Mononuclear cell (primary cell): Measurements from ENCODE around the gene GAS7. TPM values are rescaled to one million over a fixed set of nuclear protein-coding genes. Genes with fewer than 3 reads are reported as not detected.

Source experiments
- H3K27me3 ChIP-seq: 2 replicates; pipeline ENCODE4 v1.6.0; 2011; ENCODE audit warnings: low read length, control low read depth; ENCODE audit not compliant: insufficient read depth
- H3K4me1 ChIP-seq: 2 replicates; pipeline ENCODE4 v1.5.1; 2011; ENCODE audit warnings: mild to moderate bottlenecking, low read length, control low read depth; ENCODE audit not compliant: insufficient read depth
- H3K4me3 ChIP-seq: 2 replicates; pipeline ENCODE4 v1.5.1; 2011; ENCODE audit warnings: mild to moderate bottlenecking, low read length, moderate library complexity
- H3K9me3 ChIP-seq: 2 replicates; pipeline ENCODE4 v1.5.1; 2011; ENCODE audit warnings: low read depth, mild to moderate bottlenecking, control low read depth, low read length
- total RNA-seq: library from RNA; depleted of rRNA; stranded (reverse); fragments of >200 nt; gene quantifications from one replicate; pipeline ENCODE4 v1.2.3, GENCODE V29; 2012

The GAS7 gene
- total RNA-seq, 1 donor = 38.4 TPM

DNA sequence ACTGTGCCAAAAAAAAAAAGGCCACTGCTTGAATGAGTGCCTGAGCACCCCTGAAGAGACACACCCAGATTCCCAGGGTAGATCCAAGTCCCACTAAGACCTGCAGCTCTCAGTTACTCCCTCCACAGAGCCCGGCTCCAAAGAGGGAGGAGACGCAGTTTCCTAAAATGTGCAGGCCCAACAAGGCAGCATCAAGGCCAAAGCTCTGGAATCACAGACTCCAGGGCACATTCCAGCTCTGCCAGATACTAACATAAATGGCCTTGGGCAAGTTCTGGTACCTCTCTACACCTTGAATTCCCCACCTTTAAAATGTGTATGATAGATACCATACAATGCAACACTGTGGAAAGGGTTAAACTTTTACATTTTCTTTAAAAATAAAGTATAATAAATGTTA is 57.0 kb downstream of the GAS7 start:
- no peak overlapping the region for H3K4me3 ChIP-seq
- H3K4me1 ChIP-seq = peaks cover 31% of the 10 kb centered on the region
- H3K27me3 ChIP-seq = no peaks in the 10 kb centered on the region
- H3K9me3 ChIP-seq = no peaks in the 10 kb centered on the region

- Histone ChIP-seq H3K27me3 (no peaks in the 10 kb centered on the region), H3K9me3 (no peaks in the 10 kb centered on the region), H3K4me3 (no peak overlapping the region), H3K4me1 (peaks cover 32% of the 10 kb centered on the region)
Observed at GRCh38 chr17:10139577-10139976, 58.8 kb downstream of the GAS7 start.

- H3K27me3 ChIP-seq = no peaks in the 10 kb centered on the region
- no peaks in the 10 kb centered on the region for H3K9me3 ChIP-seq
- H3K4me1 ChIP-seq = peaks cover 26% of the 10 kb centered on the region
- H3K4me3 ChIP-seq = no peak overlapping the region
Observed at GRCh38 chr17:10136258-10136981, 62.0 kb downstream of the GAS7 start.

DNA sequence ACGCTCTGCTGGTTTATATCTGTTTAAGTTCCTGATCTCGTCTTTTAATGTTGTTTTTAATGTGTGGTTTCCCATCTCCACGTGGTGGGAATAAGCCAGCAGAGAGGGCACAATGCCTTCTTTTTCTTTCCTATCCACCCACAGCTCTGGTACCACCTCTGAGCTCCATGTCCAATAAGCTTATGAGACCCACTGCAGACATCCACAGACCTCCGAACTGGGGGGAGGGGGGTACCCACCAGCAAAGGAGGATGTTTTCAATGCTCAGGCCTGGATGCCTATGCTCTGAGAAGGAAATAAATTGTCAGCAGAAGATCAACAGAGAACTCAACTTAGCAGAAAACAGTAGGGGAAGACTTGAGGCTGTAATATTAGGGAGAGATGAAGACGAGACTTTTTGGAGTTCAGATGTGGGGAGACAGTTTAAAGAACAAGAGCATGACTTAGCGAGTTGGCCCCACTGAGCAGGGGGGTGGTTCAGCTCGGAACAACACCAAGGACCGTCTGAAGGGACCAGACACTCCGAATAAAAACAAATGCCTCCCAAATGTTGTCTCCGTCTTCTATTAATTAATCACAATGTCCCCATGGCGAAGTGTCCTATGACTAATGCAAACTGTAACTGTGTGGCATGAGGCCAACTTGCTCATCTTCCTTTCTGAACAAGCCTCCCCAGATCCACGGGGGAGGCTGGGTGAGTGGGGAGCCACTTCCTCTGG is 62.7 kb downstream of the GAS7 start:
- H3K4me1 ChIP-seq = peaks cover 32% of the 10 kb centered on the region
- H3K4me3 ChIP-seq = no peak overlapping the region
- no peaks in the 10 kb centered on the region for H3K9me3 ChIP-seq
- H3K27me3 ChIP-seq = no peaks in the 10 kb centered on the region

DNA sequence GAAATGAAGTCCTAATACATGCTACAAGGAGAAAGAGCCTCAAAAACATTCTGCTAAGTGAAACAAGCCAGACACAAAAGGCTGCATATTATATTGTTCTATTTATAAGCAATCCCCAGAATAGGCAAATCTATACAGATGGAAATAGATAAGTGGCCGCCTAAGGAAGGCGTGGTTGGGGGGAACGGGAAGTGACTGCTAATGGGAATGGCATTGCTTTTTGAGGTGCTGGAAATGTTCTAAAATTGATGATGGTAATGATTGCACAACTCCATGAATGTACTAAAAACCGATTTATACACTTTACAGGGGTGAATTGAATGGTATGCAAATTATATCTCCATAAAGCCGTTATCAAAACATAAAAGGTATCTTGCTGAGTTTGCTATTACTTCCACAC is 67.7 kb downstream of the GAS7 start:
- no peaks in the 10 kb centered on the region for H3K27me3 ChIP-seq
- H3K9me3 ChIP-seq = no peaks in the 10 kb centered on the region
- no peak overlapping the region for H3K4me3 ChIP-seq
- H3K4me1 ChIP-seq = peaks cover 52% of the 10 kb centered on the region

DNA sequence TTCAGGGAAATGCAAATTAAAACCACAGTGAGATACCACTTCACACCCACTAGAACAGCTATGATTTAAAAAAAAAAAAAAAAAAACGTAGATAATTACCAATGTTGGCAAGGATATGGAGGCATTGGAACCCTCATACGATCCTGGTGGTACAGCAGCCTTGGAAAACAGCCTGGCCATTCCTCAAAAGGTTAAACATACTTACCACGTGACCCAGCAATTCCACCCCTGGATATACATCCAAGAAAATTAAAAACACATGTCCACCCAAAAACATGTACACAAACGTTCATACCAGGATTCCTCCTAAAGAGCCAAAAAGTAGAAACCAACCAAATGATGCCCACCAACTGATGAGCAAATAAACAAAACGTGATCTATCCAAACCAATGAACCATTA is 68.1 kb downstream of the GAS7 start:
- Histone ChIP-seq H3K4me1 (peaks cover 48% of the 10 kb centered on the region), H3K9me3 (no peaks in the 10 kb centered on the region), H3K27me3 (no peaks in the 10 kb centered on the region), H3K4me3 (no peak overlapping the region)

GRCh38 chr17:10127819-10128425 is 70.5 kb downstream of the GAS7 start:
- H3K4me1 ChIP-seq = peaks cover 49% of the 10 kb centered on the region
- no peaks in the 10 kb centered on the region for H3K9me3 ChIP-seq
- H3K4me3 ChIP-seq = no peak overlapping the region
- H3K27me3 ChIP-seq = no peaks in the 10 kb centered on the region

DNA sequence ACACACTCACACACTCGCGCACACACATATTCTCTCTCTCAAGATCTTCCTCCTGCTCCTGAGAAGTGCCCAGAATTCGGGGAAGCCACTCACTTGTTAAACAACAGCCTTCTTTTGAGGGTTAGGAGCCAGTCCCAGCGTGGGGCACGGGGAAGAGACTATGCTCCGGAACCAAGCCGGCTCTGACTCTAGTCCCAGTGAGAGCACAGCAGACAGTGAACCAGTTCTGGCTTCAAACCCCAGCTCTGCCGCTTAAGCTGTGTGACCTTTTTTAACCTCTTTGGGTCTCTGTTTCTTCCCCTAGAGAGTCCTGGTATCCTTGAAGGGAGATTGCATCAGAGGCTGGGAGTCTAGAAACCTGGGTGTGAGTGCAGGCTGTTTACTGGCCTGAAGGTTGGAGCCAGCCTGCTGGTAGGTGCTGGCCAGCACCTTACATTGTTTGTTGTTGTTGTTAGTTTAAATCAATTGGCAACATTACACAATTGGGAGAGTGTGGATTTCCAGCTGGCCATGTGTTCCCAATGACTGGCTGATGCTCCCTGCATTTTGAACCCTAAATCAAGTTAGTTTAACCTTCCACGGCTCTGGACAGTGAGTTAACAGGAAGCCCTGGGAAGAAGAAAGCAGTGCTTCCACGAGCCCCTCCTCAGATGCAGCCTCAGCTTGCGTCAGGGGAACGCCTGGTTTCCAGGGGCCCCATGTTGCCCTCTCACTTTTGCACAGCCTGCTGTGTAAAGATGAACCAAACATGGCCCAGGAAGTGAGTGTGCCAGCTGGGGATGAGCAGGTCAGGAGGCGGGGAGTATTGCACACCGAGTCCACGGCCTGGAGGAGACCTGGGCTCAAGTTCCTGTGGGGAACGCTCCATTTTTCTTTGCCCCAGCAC is 71.5 kb downstream of the GAS7 start:
- peaks cover 60% of the 10 kb centered on the region for H3K4me1 ChIP-seq
- no peak overlapping the region for H3K4me3 ChIP-seq
- no peaks in the 10 kb centered on the region for H3K9me3 ChIP-seq
- H3K27me3 ChIP-seq = no peaks in the 10 kb centered on the region

GRCh38 chr17:10126276-10126615 is 72.2 kb downstream of the GAS7 start:
- H3K4me3 ChIP-seq = no peak overlapping the region
- no peaks in the 10 kb centered on the region for H3K9me3 ChIP-seq
- H3K27me3 ChIP-seq = no peaks in the 10 kb centered on the region
- peaks cover 66% of the 10 kb centered on the region for H3K4me1 ChIP-seq

DNA sequence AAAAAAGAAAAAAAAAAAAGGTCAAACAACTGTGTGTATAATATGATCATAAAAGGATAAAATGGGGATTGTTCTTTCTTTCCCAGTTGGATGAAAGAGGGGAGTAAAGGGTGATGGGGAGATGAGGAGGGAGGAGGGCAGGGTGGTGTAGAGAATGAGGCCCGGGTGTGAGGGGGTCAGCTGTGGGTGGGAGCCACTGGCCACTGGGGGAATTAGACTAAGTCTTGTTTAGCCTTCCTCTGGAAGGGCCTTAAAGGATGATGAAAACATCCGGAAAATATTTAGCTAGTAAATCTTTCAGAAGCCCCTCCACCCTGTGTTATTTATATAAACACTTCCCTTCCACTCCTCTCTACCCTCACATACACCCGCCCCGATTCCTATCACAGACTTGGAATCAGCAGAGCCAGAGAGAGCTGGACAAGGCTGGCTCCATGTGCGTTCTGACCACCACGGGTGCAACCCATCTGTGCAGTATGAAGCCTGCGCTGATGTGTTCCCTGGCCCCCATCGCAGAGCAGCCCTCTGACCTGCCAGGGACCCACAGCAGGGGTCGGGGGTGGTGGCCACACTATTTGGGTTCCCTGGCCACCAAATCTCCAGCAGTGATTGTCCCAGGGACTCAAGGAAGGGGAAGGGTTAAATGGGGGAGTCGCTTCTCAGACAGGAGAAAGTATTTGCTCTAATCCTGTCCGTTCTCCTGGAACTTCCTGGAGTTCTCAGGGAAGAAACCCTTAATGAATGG is 72.7 kb downstream of the GAS7 start:
- Histone ChIP-seq H3K4me1 (peaks cover 66% of the 10 kb centered on the region), H3K27me3 (no peaks in the 10 kb centered on the region)

GRCh38 chr17:10123093-10123492 is 75.3 kb downstream of the GAS7 start:
- Histone ChIP-seq H3K27me3 (no peaks in the 10 kb centered on the region), H3K4me1 (peaks cover 79% of the 10 kb centered on the region), H3K4me3 (no peak overlapping the region), H3K9me3 (no peaks in the 10 kb centered on the region)

More for the DNA sequence above, 72.7 kb downstream of the GAS7 start:
- Histone ChIP-seq H3K4me3 (no peak overlapping the region), H3K9me3 (no peaks in the 10 kb centered on the region)

GRCh38 chr17:10121971-10122707 is 76.3 kb downstream of the GAS7 start:
- H3K9me3 ChIP-seq = no peaks in the 10 kb centered on the region
- H3K27me3 ChIP-seq = no peaks in the 10 kb centered on the region
- H3K4me3 ChIP-seq = no peak overlapping the region
- H3K4me1 ChIP-seq = peaks cover 79% of the 10 kb centered on the region

DNA sequence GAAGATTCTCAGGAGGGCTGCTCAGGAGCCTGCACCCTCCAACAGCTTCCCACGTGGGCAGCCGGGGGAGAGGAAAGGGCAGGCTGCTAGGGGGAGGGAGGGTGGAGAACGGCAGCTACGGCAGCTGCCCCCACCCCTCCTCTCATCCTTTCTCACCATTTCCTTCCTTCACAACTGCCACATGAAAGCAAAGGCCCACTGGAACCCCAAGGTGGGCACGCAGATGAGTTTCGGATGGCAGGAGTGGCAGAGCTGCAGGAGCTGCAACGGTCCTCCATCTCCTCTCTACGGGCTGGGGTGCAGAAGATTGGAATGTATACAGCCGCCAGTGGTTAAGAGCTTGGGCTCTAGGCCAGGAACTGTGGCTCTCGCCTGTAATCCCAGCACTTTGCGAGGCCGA is 77.7 kb downstream of the GAS7 start:
- no peaks in the 10 kb centered on the region for H3K27me3 ChIP-seq
- no peak overlapping the region for H3K4me3 ChIP-seq
- H3K4me1 ChIP-seq = peaks cover 79% of the 10 kb centered on the region
- H3K9me3 ChIP-seq = no peaks in the 10 kb centered on the region

DNA sequence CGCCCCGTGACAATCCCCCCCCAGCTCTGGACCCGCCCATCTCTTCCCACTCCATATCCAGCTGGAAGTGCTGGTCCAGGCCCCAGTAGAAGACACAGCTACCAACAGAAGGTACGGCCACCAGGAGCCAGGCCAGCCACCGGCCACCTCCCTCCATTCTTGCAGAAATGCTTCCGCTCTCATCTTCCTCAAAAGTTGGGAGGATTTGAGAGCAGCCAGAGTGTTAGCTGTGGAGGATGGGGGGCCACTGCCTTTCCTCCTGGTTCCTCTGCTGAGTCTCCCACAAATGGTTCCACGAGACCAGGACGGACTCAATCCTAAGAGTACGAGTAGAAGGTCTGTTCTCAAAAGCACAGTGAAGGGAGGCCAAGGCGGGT is 78.3 kb downstream of the GAS7 start:
- Histone ChIP-seq H3K27me3 (no peaks in the 10 kb centered on the region), H3K4me3 (no peak overlapping the region), H3K4me1 (peaks cover 84% of the 10 kb centered on the region), H3K9me3 (no peaks in the 10 kb centered on the region)
